Upper lobe of left lung (tissue), 6 donors: ENCODE data around the gene ODAD3. TPM values are rescaled to one million over a fixed set of nuclear protein-coding genes. Genes with fewer than 3 reads are reported as not detected.

Source experiments
- ATAC-seq, 2 donors: fragments of 200-7000 bp; cut with Tn5 transposase; one replicate each; pipeline ENCODE4 v1.9.1; 2022; ENCODE audit warnings: mild to moderate bottlenecking in 2 of 2, moderate library complexity in 2 of 2; ENCODE audit not compliant: low FRiP score in 2 of 2
- DNase-seq, 2 donors: peaks; one replicate each; pipeline ENCODE4 v3.0.0-alpha.2; 2019 to 2020
- H3K27ac ChIP-seq, 4 donors: fragments of 200-600 bp; sonication (generic); one replicate each; pipeline ENCODE4 v1.5.1; 2016 to 2019
- H3K27me3 ChIP-seq, 4 donors: fragments of 200-600 bp; sonication (generic); one replicate each; pipeline ENCODE4 v1.5.1; 2017 to 2019
- H3K36me3 ChIP-seq, 4 donors: fragments of 200-600 bp; sonication (generic); one replicate each; pipeline ENCODE4 v1.5.1; 2016 to 2019
- H3K4me1 ChIP-seq, 4 donors: fragments of 200-600 bp; sonication (generic); one replicate each; pipeline ENCODE4 v1.5.1; 2018 to 2019
- H3K4me3 ChIP-seq, 4 donors: fragments of 200-600 bp; sonication (generic); one replicate each; pipeline ENCODE4 v1.5.1; 2017 to 2019; ENCODE audit warnings: mild to moderate bottlenecking in 2 of 4, moderate library complexity in 1 of 4
- H3K9me3 ChIP-seq, 4 donors: fragments of 200-600 bp; sonication (generic); one replicate each; pipeline ENCODE4 v1.5.1; 2018 to 2019
- CTCF ChIP-seq, 6 experiments: fragments of 450-650 bp in 4 of 6; fragments of 200-600 bp in 2 of 6; sonication (generic) in 2 of 6; IDR thresholded peaks; one replicate each; pipeline ENCODE4 v1.5.1; 2016 to 2019; ENCODE audit warnings: antibody characterized with exemption in 6 of 6
- EP300 ChIP-seq, 4 donors: sonication (generic); formaldehyde crosslinking; IDR thresholded peaks; one replicate each; pipeline ENCODE4 v1.5.1; 2017; ENCODE audit warnings: antibody characterized with exemption in 4 of 4, control low read depth in 2 of 4
- POLR2A ChIP-seq, 4 donors: fragments of 450-650 bp; IDR thresholded peaks; one replicate each; pipeline ENCODE4 v1.5.1; 2016 to 2017; ENCODE audit warnings: antibody characterized with exemption in 4 of 4, mild to moderate bottlenecking in 2 of 4
- POLR2AphosphoS5 ChIP-seq, 2 donors: sonication (generic); formaldehyde crosslinking; IDR thresholded peaks; one replicate each; pipeline ENCODE4 v1.5.1; 2017; ENCODE audit warnings: antibody characterized with exemption in 2 of 2
- WGBS, 2 donors: methylation state at CpG; one replicate each; pipeline ENCODE4 v1.1.5; 2017 to 2018; 5-methylcytosine and 5-hydroxymethylcytosine counted together
- total RNA-seq, 6 donors: library from RNA; depleted of rRNA in 4 of 6; stranded (reverse); fragments of >200 nt in 4 of 6; gene quantifications; one replicate each; pipeline versions ENCODE4 v1.1.0 to v1.2.1, GENCODE V29; 2016 to 2021
- donor health status: DM: no; HTN: no; CAD: no; lungs with moderate emphysema.
- donor health status: DM: no; HTN: yes; CAD: no; lungs with severe emphysema.

The ODAD3 gene
- total RNA-seq, 6 donors from 2014 or later: 0.34 to 11.1 (median 4.1) TPM

DNA sequence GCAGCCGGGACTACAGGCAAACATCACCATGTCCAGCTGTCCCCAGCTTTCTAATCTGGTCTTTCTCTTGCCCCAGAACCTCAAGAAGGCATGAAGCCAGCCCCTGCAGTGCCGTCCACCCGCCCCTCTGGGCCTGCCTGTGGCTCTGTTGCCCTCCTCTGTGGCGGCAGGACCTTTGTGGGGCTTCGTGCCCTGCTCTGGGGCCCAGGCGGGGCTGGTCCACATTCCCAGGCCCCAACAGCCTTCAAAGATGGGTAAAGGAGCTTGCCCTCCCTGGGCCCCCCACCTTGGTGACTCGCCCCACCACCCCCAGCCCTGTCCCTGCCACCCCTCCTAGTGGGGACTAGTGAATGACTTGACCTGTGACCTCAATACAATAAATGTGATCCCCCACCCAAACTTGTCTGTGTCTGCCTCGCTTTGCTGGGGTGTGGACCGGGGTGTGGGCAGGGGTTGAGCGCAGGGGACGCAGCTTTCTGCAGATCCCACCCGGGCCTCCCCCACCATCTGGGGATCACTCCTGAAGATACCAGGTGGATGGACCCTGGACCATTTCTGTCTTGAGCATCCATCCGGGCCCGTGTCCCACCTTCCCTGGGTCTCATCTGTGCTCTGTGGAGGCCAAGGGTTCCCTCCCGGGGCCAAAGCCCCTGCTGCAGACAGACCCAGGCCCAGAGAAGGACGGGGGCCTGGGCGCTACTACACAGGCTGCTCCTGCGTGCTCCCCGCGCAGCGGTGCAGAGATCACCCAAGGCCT, 15.8 kb upstream of the ODAD3 start:
- peaks cover 14 to 52% (median 49%) of the 10 kb centered on the region in 4 donors for H3K36me3 ChIP-seq
- no peaks in the 10 kb centered on the region for H3K9me3 ChIP-seq
- 88 to 91% methylated on average over 18 to 21 of the region's 21 CpGs for WGBS, 2 donors
- H3K4me1 ChIP-seq: peaks cover 0 to 4% (median 0%) of the 10 kb centered on the region in 4 donors
- no peak overlapping the region for H3K4me3 ChIP-seq
- H3K27ac ChIP-seq: no peak overlapping the region
- ATAC-seq (no peak), DNase-seq (no peak)
- no peaks in the 10 kb centered on the region for H3K27me3 ChIP-seq
- TF ChIP-seq POLR2A (IDR thresholded peaks at IDR 0.05) (no peak), EP300 (IDR thresholded peaks at IDR 0.05) (no peak), POLR2AphosphoS5 (IDR thresholded peaks at IDR 0.05) (no peak), CTCF (IDR thresholded peaks at IDR 0.05) (no peak)

GRCh38 chr19:11448923-11449554, 14.1 kb upstream of the ODAD3 start:
- ATAC-seq (no peak), DNase-seq (peak in 1 of 2 donors; percentile 79)
- TF ChIP-seq CTCF (IDR thresholded peaks at IDR 0.05) (no peak), POLR2A (IDR thresholded peaks at IDR 0.05) (no peak), POLR2AphosphoS5 (IDR thresholded peaks at IDR 0.05) (no peak), EP300 (IDR thresholded peaks at IDR 0.05) (no peak)
- H3K4me1 ChIP-seq: peaks cover 0 to 4% (median 0%) of the 10 kb centered on the region in 4 donors
- no peak overlapping the region for H3K27ac ChIP-seq
- no peak overlapping the region for H3K4me3 ChIP-seq
- H3K36me3 ChIP-seq: peaks cover 14 to 69% (median 66%) of the 10 kb centered on the region in 4 donors
- H3K9me3 ChIP-seq: no peaks in the 10 kb centered on the region
- H3K27me3 ChIP-seq: no peaks in the 10 kb centered on the region
- 93 to 94% methylated on average over 27 to 31 of the region's 31 CpGs for WGBS, 2 donors

- DNase-seq (no peak), ATAC-seq (no peak)
- no peak for TF ChIP-seq POLR2A (IDR thresholded peaks at IDR 0.05)
- no peak for TF ChIP-seq CTCF (IDR thresholded peaks at IDR 0.05)
- no peak for TF ChIP-seq EP300 (IDR thresholded peaks at IDR 0.05)
- no peak for TF ChIP-seq POLR2AphosphoS5 (IDR thresholded peaks at IDR 0.05)
- no peak overlapping the region for H3K27ac ChIP-seq
- H3K4me3 ChIP-seq: no peak overlapping the region
- no peaks in the 10 kb centered on the region for H3K9me3 ChIP-seq
- H3K27me3 ChIP-seq: no peaks in the 10 kb centered on the region
- peaks cover 14 to 75% (median 70%) of the 10 kb centered on the region in 4 donors for H3K36me3 ChIP-seq
- H3K4me1 ChIP-seq: peaks cover 0 to 4% (median 0%) of the 10 kb centered on the region in 4 donors
- 78 to 93% methylated on average over 12 of the region's 13 CpGs for WGBS, 2 donors
Observed at GRCh38 chr19:11448410-11448809, 13.5 kb upstream of the ODAD3 start.

DNA sequence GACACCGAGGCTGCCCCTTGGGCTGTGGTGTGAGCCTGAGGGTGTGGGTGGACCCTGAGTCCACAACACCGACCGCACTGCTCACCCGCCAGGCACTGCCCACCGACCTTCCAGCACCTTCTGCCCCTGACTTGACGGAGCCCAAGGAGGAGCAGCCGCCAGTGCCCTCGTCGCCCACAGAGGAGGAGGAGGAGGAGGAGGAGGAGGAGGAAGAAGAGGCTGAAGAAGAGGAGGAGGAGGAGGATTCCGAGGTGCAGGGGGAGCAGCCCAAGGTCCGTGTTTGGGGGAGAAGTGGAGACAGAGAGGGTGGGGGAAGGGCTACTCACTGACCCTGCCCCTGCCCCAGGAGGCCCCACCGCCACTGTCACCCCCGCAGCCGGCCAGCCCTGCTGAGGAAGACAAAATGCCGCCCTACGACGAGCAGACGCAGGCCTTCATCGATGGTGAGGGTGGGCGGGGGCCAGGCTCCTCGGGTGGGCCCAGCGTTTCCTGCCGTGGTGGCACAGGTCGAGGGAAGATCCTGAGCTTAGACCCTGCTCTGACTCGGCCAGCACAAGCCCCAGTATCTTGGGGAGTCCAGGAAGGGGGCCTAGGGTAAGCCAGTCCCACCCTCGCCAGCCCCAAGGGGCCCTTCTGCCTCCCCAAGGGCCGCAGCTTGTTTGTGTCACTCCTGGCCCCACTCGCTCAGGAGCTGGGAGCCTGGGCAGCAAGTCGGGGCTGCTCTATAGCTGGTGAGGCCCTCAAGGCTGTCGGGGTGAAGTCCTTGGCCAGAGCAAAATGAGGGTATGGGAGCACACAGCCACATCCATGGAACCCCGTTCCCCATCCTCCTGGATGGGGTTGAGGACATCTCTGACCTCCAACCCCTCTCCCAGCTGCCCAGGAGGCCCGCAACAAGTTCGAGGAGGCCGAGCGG, 12.7 kb upstream of the ODAD3 start:
- no peak overlapping the region for H3K27ac ChIP-seq
- no peak for TF ChIP-seq EP300 (IDR thresholded peaks at IDR 0.05)
- no peak for TF ChIP-seq POLR2A (IDR thresholded peaks at IDR 0.05)
- no peak for TF ChIP-seq POLR2AphosphoS5 (IDR thresholded peaks at IDR 0.05)
- TF ChIP-seq CTCF (IDR thresholded peaks at IDR 0.05): no peak
- 91% methylated on average over 10 to 31 of the region's 35 CpGs for WGBS, 2 donors
- DNase-seq (no peak), ATAC-seq (no peak)
- H3K27me3 ChIP-seq: no peaks in the 10 kb centered on the region
- H3K36me3 ChIP-seq: peaks cover 15 to 83% (median 78%) of the 10 kb centered on the region in 4 donors
- no peak overlapping the region for H3K4me3 ChIP-seq
- peaks cover 0 to 4% (median 0%) of the 10 kb centered on the region in 4 donors for H3K4me1 ChIP-seq
- no peaks in the 10 kb centered on the region for H3K9me3 ChIP-seq
